Breast epithelium (tissue), 4 donors: Measurements from ENCODE around the gene FTO. TPM values are rescaled to one million over a fixed set of nuclear protein-coding genes. Genes with fewer than 3 reads are reported as not detected.
A peak's percentile ranks its signal among the peaks of the same experiment; 100 is the strongest.

Source experiments
- DNase-seq, 2 donors: peaks; one replicate each; pipeline ENCODE4 v3.0.0-alpha.2; 2019; ENCODE audit warnings: low spot score in 2 of 2
- H3K27ac ChIP-seq, 2 donors: fragments of 200-600 bp; sonication (generic) in 1 of 2; one replicate each; pipeline ENCODE4 v1.5.1; 2016 to 2019; ENCODE audit warnings: mild to moderate bottlenecking in 1 of 2
- H3K27me3 ChIP-seq, 2 donors: fragments of 200-600 bp; sonication (generic) in 1 of 2; one replicate each; pipeline versions ENCODE4 v1.5.1 to v1.6.0; 2017 to 2019; ENCODE audit warnings: control low read depth in 1 of 2, mild to moderate bottlenecking in 1 of 2
- H3K36me3 ChIP-seq: fragments of 200-600 bp; one replicate; pipeline ENCODE4 v1.5.1; 2019
- H3K4me1 ChIP-seq, 2 donors: fragments of 200-600 bp; sonication (generic); one replicate each; pipeline ENCODE4 v1.5.1; 2016 to 2019; ENCODE audit warnings: control low read depth in 1 of 2
- H3K4me3 ChIP-seq, 3 donors: fragments of 200-600 bp; sonication (generic); 1 replicate in 2 of 3; 2 replicates in 1 of 3; pipeline ENCODE4 v1.5.1; 2016 to 2019; ENCODE audit warnings: mild to moderate bottlenecking in 3 of 3, moderate library complexity in 2 of 3
- H3K9me3 ChIP-seq, 2 donors: fragments of 200-600 bp; sonication (generic) in 1 of 2; one replicate each; pipeline ENCODE4 v1.5.1; 2016 to 2019; ENCODE audit warnings: control low read depth in 1 of 2
- POLR2A ChIP-seq: fragments of 450-650 bp; IDR thresholded peaks from one replicate; pipeline ENCODE4 v1.6.1; 2016; ENCODE audit warnings: antibody characterized with exemption, mild to moderate bottlenecking, moderate library complexity
- POLR2AphosphoS5 ChIP-seq, 3 donors: sonication (generic); formaldehyde crosslinking; IDR thresholded peaks; one replicate each; pipeline ENCODE4 v1.6.1; 2017; ENCODE audit warnings: antibody characterized with exemption in 3 of 3
- intact Hi-C: fragments of 100-400 bp; cut with DNase I; formaldehyde crosslinking; loops from one replicate; pipeline ENCODE4 v1.15.1; 2023; ENCODE audit warnings: low total_unique reads
- total RNA-seq, 3 donors: library from RNA; depleted of rRNA; stranded (reverse); fragments of >200 nt; gene quantifications; one replicate each; pipeline ENCODE4 v1.1.0, GENCODE V29; 2016
- TF ChIP-seq, protein P1 (sequence below), 3 donors: fragments of 450-650 bp; IDR thresholded peaks; one replicate each; pipeline ENCODE4 v1.5.1; 2016 to 2017; ENCODE audit warnings: antibody characterized with exemption in 3 of 3, mild to moderate bottlenecking in 3 of 3, moderate library complexity in 3 of 3

FTO gene
- total RNA-seq, 3 donors from 2014 or later: 109 to 193 (median 174) TPM

GRCh38 chr16:53832896-53833544 lies 129.1 kb downstream of the FTO start:
- no peaks in the 10 kb centered on the region for H3K9me3 ChIP-seq
- H3K27me3 ChIP-seq: no peaks in the 10 kb centered on the region
- no peak overlapping the region for H3K27ac ChIP-seq
- H3K36me3 ChIP-seq: no peaks in the 10 kb centered on the region
- H3K4me1 ChIP-seq: no peaks in the 10 kb centered on the region
- DNase-seq: no peak
- H3K4me3 ChIP-seq: no peak overlapping the region
- TF ChIP-seq, protein P1, sequence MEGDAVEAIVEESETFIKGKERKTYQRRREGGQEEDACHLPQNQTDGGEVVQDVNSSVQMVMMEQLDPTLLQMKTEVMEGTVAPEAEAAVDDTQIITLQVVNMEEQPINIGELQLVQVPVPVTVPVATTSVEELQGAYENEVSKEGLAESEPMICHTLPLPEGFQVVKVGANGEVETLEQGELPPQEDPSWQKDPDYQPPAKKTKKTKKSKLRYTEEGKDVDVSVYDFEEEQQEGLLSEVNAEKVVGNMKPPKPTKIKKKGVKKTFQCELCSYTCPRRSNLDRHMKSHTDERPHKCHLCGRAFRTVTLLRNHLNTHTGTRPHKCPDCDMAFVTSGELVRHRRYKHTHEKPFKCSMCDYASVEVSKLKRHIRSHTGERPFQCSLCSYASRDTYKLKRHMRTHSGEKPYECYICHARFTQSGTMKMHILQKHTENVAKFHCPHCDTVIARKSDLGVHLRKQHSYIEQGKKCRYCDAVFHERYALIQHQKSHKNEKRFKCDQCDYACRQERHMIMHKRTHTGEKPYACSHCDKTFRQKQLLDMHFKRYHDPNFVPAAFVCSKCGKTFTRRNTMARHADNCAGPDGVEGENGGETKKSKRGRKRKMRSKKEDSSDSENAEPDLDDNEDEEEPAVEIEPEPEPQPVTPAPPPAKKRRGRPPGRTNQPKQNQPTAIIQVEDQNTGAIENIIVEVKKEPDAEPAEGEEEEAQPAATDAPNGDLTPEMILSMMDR (IDR thresholded peaks at IDR 0.05): no peak
- TF ChIP-seq POLR2A (no peak), POLR2AphosphoS5 (IDR thresholded peaks at IDR 0.05) (no peak)
- intact Hi-C loops: no loop called here

- intact Hi-C loops: no loop called here
- H3K9me3 ChIP-seq: no peaks in the 10 kb centered on the region
- no peaks in the 10 kb centered on the region for H3K4me1 ChIP-seq
- no peak for DNase-seq
- H3K27ac ChIP-seq: no peak overlapping the region
- no peaks in the 10 kb centered on the region for H3K36me3 ChIP-seq
- no peaks in the 10 kb centered on the region for H3K27me3 ChIP-seq
- H3K4me3 ChIP-seq: no peak overlapping the region
- TF ChIP-seq POLR2AphosphoS5 (IDR thresholded peaks at IDR 0.05) (no peak), POLR2A (no peak)
- TF ChIP-seq, protein P1 (IDR thresholded peaks at IDR 0.05): no peak
Observed at GRCh38 chr16:53836142-53836541, 132.2 kb downstream of the FTO start.

DNA sequence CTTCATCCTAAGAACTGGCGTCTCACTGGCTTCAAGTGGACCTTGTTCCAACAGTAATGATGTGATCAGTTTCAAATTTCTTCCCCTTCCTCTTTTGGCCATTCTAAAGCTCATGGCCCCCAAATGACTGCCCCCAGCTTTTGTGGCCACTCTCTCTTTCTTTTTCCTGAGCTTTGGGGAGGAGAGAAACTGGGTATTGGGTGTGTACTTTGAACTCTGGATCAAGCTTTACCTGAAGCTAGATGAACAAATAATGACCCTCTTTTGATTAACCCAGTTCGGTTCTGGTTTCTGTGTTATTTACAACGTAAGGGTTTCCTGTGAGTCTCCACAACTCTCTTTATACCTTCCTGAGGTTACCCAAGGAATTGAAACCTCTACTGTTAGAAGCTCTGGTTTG lies 132.7 kb downstream of the FTO start:
- TF ChIP-seq, protein P1 (IDR thresholded peaks at IDR 0.05): no peak
- no peak for TF ChIP-seq POLR2AphosphoS5 (IDR thresholded peaks at IDR 0.05)
- no peak for TF ChIP-seq POLR2A
- Histone ChIP-seq H3K9me3 (no peaks in the 10 kb centered on the region), H3K4me3 (no peak overlapping the region), H3K27ac (no peak overlapping the region), H3K4me1 (peaks cover 0 to 2% of the 10 kb centered on the region in 2 donors), H3K36me3 (no peaks in the 10 kb centered on the region), H3K27me3 (no peaks in the 10 kb centered on the region)
- DNase-seq: no peak
- intact Hi-C loops: no loop called here

DNA sequence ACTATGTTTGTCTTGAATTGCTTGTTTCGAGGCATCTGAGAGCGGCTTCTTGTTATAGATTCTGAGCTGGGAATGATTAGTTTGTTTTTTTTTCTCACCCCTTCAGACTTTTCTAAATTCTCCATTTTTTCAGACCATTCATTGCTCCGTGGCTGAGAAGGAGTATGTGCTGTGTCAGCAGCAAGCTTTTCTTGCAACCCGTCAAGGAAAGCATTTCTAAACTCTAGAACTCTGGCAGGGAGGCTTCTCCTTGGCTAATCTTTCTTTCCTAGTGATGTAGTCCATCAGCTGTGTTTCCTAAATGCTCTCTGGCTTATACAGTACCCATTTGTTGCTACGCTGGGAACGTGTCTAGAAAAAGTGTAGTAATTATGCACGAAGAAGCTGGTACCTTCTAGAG lies 133.5 kb downstream of the FTO start:
- Histone ChIP-seq H3K9me3 (no peaks in the 10 kb centered on the region), H3K36me3 (no peaks in the 10 kb centered on the region), H3K27ac (no peak overlapping the region), H3K4me1 (peaks cover 0 to 5% of the 10 kb centered on the region in 2 donors), H3K4me3 (no peak overlapping the region), H3K27me3 (no peaks in the 10 kb centered on the region)
- DNase-seq: no peak
- intact Hi-C loops: no loop called here
- TF ChIP-seq POLR2AphosphoS5 (IDR thresholded peaks at IDR 0.05): no peak
- TF ChIP-seq, protein P1 (IDR thresholded peaks at IDR 0.05): no peak
- no peak for TF ChIP-seq POLR2A

DNA sequence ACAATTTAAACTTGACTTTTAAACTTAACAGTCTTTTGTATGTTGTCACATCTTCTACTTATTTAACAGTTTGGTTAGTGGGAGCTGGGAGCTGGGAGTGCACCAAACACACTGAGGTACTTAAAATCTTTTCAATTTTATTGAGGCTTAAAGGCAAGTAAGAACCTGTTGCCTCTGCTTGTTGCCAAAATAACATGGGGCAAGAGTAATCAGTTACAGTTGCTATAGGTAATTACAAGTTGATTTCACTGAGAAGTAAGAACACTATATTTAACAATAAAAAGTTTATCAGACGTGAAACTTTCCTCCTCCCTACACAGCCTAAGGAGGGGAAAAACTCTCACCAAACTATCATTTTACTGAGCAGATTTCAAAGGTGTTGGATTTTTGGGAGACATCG lies 135.2 kb downstream of the FTO start:
- Histone ChIP-seq H3K36me3 (no peaks in the 10 kb centered on the region), H3K27me3 (no peaks in the 10 kb centered on the region), H3K9me3 (no peaks in the 10 kb centered on the region), H3K4me3 (no peak overlapping the region), H3K4me1 (peaks cover 0 to 5% of the 10 kb centered on the region in 2 donors), H3K27ac (peak overlapping the region; percentile 50 to 71)
- intact Hi-C loops: no loop called here
- no peak for TF ChIP-seq POLR2AphosphoS5 (IDR thresholded peaks at IDR 0.05)
- TF ChIP-seq POLR2A: no peak
- peak in 1 of 2 donors; percentile 48 for DNase-seq
